Vagina (tissue), 2 donors: ENCODE measurements around the gene FRYL. TPM values are rescaled to one million over a fixed set of nuclear protein-coding genes. Genes with fewer than 3 reads are reported as not detected.

Experiments
- DNase-seq, 2 donors: peaks; one replicate each; pipeline ENCODE4 v3.0.0-alpha.2; 2017; ENCODE audit errors: extremely low spot score in 2 of 2
- H3K27ac ChIP-seq: fragments of 200-600 bp; sonication (generic); one replicate; pipeline ENCODE4 v1.5.1; 2019
- H3K27me3 ChIP-seq: fragments of 200-600 bp; sonication (generic); one replicate; pipeline ENCODE4 v1.5.1; 2019
- H3K36me3 ChIP-seq, 2 donors: fragments of 200-600 bp; sonication (generic); one replicate each; pipeline ENCODE4 v1.5.1; 2017 to 2019
- H3K4me1 ChIP-seq: fragments of 200-600 bp; sonication (generic); one replicate; pipeline ENCODE4 v1.5.1; 2019
- H3K4me3 ChIP-seq, 2 donors: fragments of 200-600 bp; sonication (generic); 1 replicate in 1 of 2; 2 replicates in 1 of 2; pipeline ENCODE4 v1.5.1; 2016 to 2019
- H3K9me3 ChIP-seq: fragments of 200-600 bp; sonication (generic); one replicate; pipeline ENCODE4 v1.5.1; 2019
- CTCF ChIP-seq, 3 experiments: fragments of 450-650 bp in 2 of 3; fragments of 200-600 bp in 1 of 3; sonication (generic) in 1 of 3; IDR thresholded peaks; one replicate each; pipeline ENCODE4 v1.5.1; 2017 to 2019; ENCODE audit warnings: antibody characterized with exemption in 3 of 3, mild to moderate bottlenecking in 2 of 3, moderate library complexity in 2 of 3
- POLR2A ChIP-seq, 2 donors: fragments of 450-650 bp; IDR thresholded peaks; one replicate each; pipeline ENCODE4 v1.6.1; 2017; ENCODE audit warnings: antibody characterized with exemption in 2 of 2, mild to moderate bottlenecking in 2 of 2, moderate library complexity in 2 of 2
- POLR2AphosphoS5 ChIP-seq, 2 donors: sonication (generic); formaldehyde crosslinking; IDR thresholded peaks; one replicate each; pipeline ENCODE4 v1.9.0; 2017; ENCODE audit warnings: antibody characterized with exemption in 2 of 2, mild to moderate bottlenecking in 2 of 2, low read depth in 1 of 2; ENCODE audit not compliant: insufficient read depth in 1 of 2
- intact Hi-C: fragments of 100-400 bp; cut with DNase I; formaldehyde crosslinking; loops from one replicate; pipeline ENCODE4 v1.15.1; 2023
- small RNA-seq: library from RNA; depleted of rRNA; stranded (forward); fragments of <200 nt; gene quantifications from one replicate; pipeline ENCODE3, GENCODE V24; 2016
- total RNA-seq: library from RNA; depleted of rRNA; stranded (reverse); fragments of >200 nt; gene quantifications from one replicate; pipeline ENCODE4 v1.2.3, GENCODE V29; 2016

FRYL gene
- total RNA-seq, 1 donor from 2014 or later = 51.8 TPM

GRCh38 chr4:48450740-48451139 is 329.3 kb downstream of the FRYL start:
- intact Hi-C loops = no loop called here
- Histone ChIP-seq H3K4me1 (no peaks in the 10 kb centered on the region), H3K27me3 (no peaks in the 10 kb centered on the region), H3K27ac (no peak overlapping the region), H3K9me3 (no peaks in the 10 kb centered on the region), H3K4me3 (no peak overlapping the region), H3K36me3 (no peaks in the 10 kb centered on the region)
- TF ChIP-seq POLR2AphosphoS5 (IDR thresholded peaks at IDR 0.05; ENCODE audit: insufficient read depth in 1 of 2, low read depth in 1 of 2) = no peak
- TF ChIP-seq POLR2A (IDR thresholded peaks at IDR 0.05) = no peak
- no peak for TF ChIP-seq CTCF (IDR thresholded peaks at IDR 0.05)
- DNase-seq = no peak

GRCh38 chr4:48449151-48449550 is 330.9 kb downstream of the FRYL start:
- DNase-seq = no peak
- Histone ChIP-seq H3K4me1 (no peaks in the 10 kb centered on the region), H3K4me3 (no peak overlapping the region), H3K27ac (no peak overlapping the region), H3K27me3 (no peaks in the 10 kb centered on the region), H3K36me3 (no peaks in the 10 kb centered on the region), H3K9me3 (no peaks in the 10 kb centered on the region)
- TF ChIP-seq CTCF (IDR thresholded peaks at IDR 0.05) (no peak), POLR2AphosphoS5 (IDR thresholded peaks at IDR 0.05; ENCODE audit: insufficient read depth in 1 of 2, low read depth in 1 of 2) (no peak), POLR2A (IDR thresholded peaks at IDR 0.05) (no peak)
- intact Hi-C loops = no loop called here

Small RNA genes lying within 50 kb of the gene (small RNA-seq; reads per million reads assigned to genes)
- not detected for gene RNU5E-3P

Other genes with a start within 250 kb of the FRYL start
- gene OCIAD1, start 50.8 kb upstream of the FRYL start, total RNA-seq = 72.4 TPM
- gene OCIAD2, start 126.5 kb upstream of the FRYL start, total RNA-seq = 18.9 TPM
- 11.3 TPM for gene CWH43, start 206.0 kb upstream of the FRYL start, total RNA-seq